ENCODE data around the gene ADARB2. TPM values are rescaled to one million over a fixed set of nuclear protein-coding genes. Genes with fewer than 3 reads are reported as not detected.
A peak's percentile ranks its signal among the peaks of the same experiment; 100 is the strongest.

The ADARB2 gene
- total RNA-seq, 4 donors from 2014 or later = 0.80 to 4.9 (median 2.3) TPM

GRCh38 chr10:1536341-1536740, 201.0 kb downstream of the ADARB2 start:
- intact Hi-C loops (cut with DNase I; ENCODE audit: low total_unique reads) = no loop called here
- in situ Hi-C loops (cut with MboI; ENCODE audit: low pct_ligation_motif_present in 1 of 4, low pct_unique_long_range_greater_than_20kb in 1 of 4, low sequenced_read_pairs in 3 of 4) = no loop called here
- Histone ChIP-seq H3K4me3 (no peak overlapping the region), H3K9me3 (no peaks in the 10 kb centered on the region), H3K36me3 (no peaks in the 10 kb centered on the region), H3K4me1 (no peaks in the 10 kb centered on the region), H3K27ac (no peak overlapping the region), H3K27me3 (no peaks in the 10 kb centered on the region)
- DNase-seq = peak; percentile 1
- WGBS, 2 donors (ENCODE audit: low coverage in 1 of 2) = 74 to 78% methylated on average over 5 to 7 of the region's 7 CpGs
- no peak for TF ChIP-seq POLR2AphosphoS5 (IDR thresholded peaks at IDR 0.05)
- TF ChIP-seq EP300 (IDR thresholded peaks at IDR 0.05; ENCODE audit: low read depth) = no peak
- no peak for TF ChIP-seq POLR2A (IDR thresholded peaks at IDR 0.05)
- no peak for TF ChIP-seq CTCF (IDR thresholded peaks at IDR 0.05)

GRCh38 chr10:1535301-1535965, 201.9 kb downstream of the ADARB2 start:
- Histone ChIP-seq H3K9me3 (no peaks in the 10 kb centered on the region), H3K36me3 (no peaks in the 10 kb centered on the region), H3K4me1 (no peaks in the 10 kb centered on the region), H3K27me3 (no peaks in the 10 kb centered on the region), H3K4me3 (no peak overlapping the region), H3K27ac (no peak overlapping the region)
- intact Hi-C loops (cut with DNase I; ENCODE audit: low total_unique reads) = no loop called here
- in situ Hi-C loops (cut with MboI; ENCODE audit: low pct_ligation_motif_present in 1 of 4, low pct_unique_long_range_greater_than_20kb in 1 of 4, low sequenced_read_pairs in 3 of 4) = no loop called here
- no peak for TF ChIP-seq POLR2AphosphoS5 (IDR thresholded peaks at IDR 0.05)
- no peak for TF ChIP-seq EP300 (IDR thresholded peaks at IDR 0.05; ENCODE audit: low read depth)
- TF ChIP-seq POLR2A (IDR thresholded peaks at IDR 0.05) = no peak
- no peak for TF ChIP-seq CTCF (IDR thresholded peaks at IDR 0.05)
- 67 to 70% methylated on average over 9 to 24 of the region's 24 CpGs for WGBS, 2 donors (ENCODE audit: low coverage in 1 of 2)
- peak; percentile 4 for DNase-seq

- no peak overlapping the region for H3K27ac ChIP-seq
- DNase-seq = no peak
- H3K4me3 ChIP-seq = no peak overlapping the region
- no peaks in the 10 kb centered on the region for H3K36me3 ChIP-seq
- 75% methylated on average over 19 of the region's 19 CpGs; no CpG with 5 or more reads in 1 of the 2 donors for WGBS, 2 donors (ENCODE audit: low coverage in 1 of 2)
- no peak for TF ChIP-seq POLR2A (IDR thresholded peaks at IDR 0.05)
- TF ChIP-seq CTCF (IDR thresholded peaks at IDR 0.05) = no peak
- no peak for TF ChIP-seq POLR2AphosphoS5 (IDR thresholded peaks at IDR 0.05)
- TF ChIP-seq EP300 (IDR thresholded peaks at IDR 0.05; ENCODE audit: low read depth) = no peak
- no peaks in the 10 kb centered on the region for H3K9me3 ChIP-seq
- no peaks in the 10 kb centered on the region for H3K27me3 ChIP-seq
- H3K4me1 ChIP-seq = no peaks in the 10 kb centered on the region
- in situ Hi-C loops (cut with MboI; ENCODE audit: low pct_ligation_motif_present in 1 of 4, low pct_unique_long_range_greater_than_20kb in 1 of 4, low sequenced_read_pairs in 3 of 4) (no loop called here), intact Hi-C loops (cut with DNase I; ENCODE audit: low total_unique reads) (no loop called here)
These were observed 202.5 kb downstream of the ADARB2 start for GRCh38 chr10:1534820-1535219.

- WGBS, 2 donors (ENCODE audit: low coverage in 1 of 2) = 75 to 80% methylated on average over 1 to 13 of the region's 14 CpGs
- no peaks in the 10 kb centered on the region for H3K4me1 ChIP-seq
- TF ChIP-seq CTCF (IDR thresholded peaks at IDR 0.05) = no peak
- TF ChIP-seq POLR2AphosphoS5 (IDR thresholded peaks at IDR 0.05) = no peak
- no peak for TF ChIP-seq POLR2A (IDR thresholded peaks at IDR 0.05)
- TF ChIP-seq EP300 (IDR thresholded peaks at IDR 0.05; ENCODE audit: low read depth) = no peak
- no peak overlapping the region for H3K4me3 ChIP-seq
- H3K9me3 ChIP-seq = no peaks in the 10 kb centered on the region
- no peak for DNase-seq
- no peaks in the 10 kb centered on the region for H3K36me3 ChIP-seq
- intact Hi-C loops (cut with DNase I; ENCODE audit: low total_unique reads) (no loop called here), in situ Hi-C loops (cut with MboI; ENCODE audit: low pct_ligation_motif_present in 1 of 4, low pct_unique_long_range_greater_than_20kb in 1 of 4, low sequenced_read_pairs in 3 of 4) (no loop called here)
- no peaks in the 10 kb centered on the region for H3K27me3 ChIP-seq
- H3K27ac ChIP-seq = no peak overlapping the region
These were observed 204.7 kb downstream of the ADARB2 start for GRCh38 chr10:1532636-1533035.
